ENCODE data around the gene BLOC1S4.

Gene BLOC1S4

DNA sequence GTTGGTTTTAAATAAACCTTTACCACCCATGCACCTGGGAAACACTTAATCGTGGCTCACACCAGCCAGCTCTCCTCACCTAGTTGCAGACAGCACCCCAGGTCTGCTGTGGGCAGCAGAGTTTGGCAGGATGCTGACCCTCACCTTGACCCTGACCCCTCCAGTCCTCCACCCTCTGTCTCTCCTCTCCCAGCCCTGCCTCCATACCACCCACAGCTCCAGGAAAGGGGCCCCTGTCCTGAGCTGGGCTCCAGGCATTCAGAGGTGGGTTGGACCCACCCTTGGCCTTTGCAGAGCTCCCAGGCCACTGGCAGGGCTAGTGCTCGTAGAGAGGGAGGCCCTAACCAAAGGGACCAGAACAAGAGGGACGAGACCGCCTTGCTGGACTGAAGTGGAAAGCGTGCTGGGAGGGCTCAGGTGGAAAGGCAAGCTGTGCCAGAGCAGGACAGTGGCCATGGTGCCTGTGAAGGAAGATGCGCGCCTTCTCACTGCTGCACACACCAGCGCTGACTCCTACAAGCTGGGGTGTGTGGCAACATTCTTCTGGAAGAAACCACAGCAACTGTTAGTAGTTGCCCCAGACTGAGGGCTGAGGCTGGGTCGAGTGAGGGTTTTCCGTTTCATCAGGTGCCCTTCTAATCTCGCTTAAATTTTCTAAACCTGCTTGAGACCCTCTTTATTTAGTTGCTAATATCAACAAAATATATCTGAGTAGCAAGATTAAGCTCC, 32.9 kb upstream of the BLOC1S4 start:
- Histone ChIP-seq H3K27me3 (no peaks in the 10 kb centered on the region), H3K4me3 (ENCODE audit: low read depth, low read length) (no peak overlapping the region), H3K4me1 (no peaks in the 10 kb centered on the region; the same call in 1 of the 2 replicates), H3K9me3 (no peaks in the 10 kb centered on the region), H3K36me3 (no peaks in the 10 kb centered on the region)
- no peak for DNase-seq
- TF ChIP-seq, protein P1, sequence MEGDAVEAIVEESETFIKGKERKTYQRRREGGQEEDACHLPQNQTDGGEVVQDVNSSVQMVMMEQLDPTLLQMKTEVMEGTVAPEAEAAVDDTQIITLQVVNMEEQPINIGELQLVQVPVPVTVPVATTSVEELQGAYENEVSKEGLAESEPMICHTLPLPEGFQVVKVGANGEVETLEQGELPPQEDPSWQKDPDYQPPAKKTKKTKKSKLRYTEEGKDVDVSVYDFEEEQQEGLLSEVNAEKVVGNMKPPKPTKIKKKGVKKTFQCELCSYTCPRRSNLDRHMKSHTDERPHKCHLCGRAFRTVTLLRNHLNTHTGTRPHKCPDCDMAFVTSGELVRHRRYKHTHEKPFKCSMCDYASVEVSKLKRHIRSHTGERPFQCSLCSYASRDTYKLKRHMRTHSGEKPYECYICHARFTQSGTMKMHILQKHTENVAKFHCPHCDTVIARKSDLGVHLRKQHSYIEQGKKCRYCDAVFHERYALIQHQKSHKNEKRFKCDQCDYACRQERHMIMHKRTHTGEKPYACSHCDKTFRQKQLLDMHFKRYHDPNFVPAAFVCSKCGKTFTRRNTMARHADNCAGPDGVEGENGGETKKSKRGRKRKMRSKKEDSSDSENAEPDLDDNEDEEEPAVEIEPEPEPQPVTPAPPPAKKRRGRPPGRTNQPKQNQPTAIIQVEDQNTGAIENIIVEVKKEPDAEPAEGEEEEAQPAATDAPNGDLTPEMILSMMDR (IDR thresholded peaks at IDR 0.05; ENCODE audit: low read depth, low read length): no peak

DNA sequence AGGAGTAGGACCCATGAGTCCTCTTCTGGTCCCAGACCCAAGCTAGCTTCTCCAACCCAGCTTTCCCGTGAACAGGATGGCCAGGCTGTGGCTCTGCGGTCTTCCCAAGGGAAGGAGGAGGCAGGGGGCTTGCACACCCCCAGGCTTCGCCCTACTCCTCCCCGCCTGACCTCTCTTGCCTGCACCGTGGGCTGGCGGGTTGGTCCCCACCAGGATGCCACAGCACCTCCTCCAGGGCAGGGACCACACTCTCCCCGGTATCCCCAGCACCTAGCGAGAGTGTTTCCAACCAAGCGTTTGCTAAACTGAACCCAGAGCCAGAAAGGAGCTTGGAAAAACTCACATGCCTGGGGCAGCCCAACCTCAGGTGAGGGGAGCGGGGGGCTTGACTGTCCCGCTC, 31.3 kb upstream of the BLOC1S4 start:
- TF ChIP-seq, protein P1 (IDR thresholded peaks at IDR 0.05; ENCODE audit: low read depth, low read length): no peak
- H3K4me3 ChIP-seq (ENCODE audit: low read depth, low read length): no peak overlapping the region
- H3K36me3 ChIP-seq: no peaks in the 10 kb centered on the region
- H3K9me3 ChIP-seq: no peaks in the 10 kb centered on the region
- H3K4me1 ChIP-seq: peaks cover 11% of the 10 kb centered on the region
- no peaks in the 10 kb centered on the region for H3K27me3 ChIP-seq
- DNase-seq: no peak

DNA sequence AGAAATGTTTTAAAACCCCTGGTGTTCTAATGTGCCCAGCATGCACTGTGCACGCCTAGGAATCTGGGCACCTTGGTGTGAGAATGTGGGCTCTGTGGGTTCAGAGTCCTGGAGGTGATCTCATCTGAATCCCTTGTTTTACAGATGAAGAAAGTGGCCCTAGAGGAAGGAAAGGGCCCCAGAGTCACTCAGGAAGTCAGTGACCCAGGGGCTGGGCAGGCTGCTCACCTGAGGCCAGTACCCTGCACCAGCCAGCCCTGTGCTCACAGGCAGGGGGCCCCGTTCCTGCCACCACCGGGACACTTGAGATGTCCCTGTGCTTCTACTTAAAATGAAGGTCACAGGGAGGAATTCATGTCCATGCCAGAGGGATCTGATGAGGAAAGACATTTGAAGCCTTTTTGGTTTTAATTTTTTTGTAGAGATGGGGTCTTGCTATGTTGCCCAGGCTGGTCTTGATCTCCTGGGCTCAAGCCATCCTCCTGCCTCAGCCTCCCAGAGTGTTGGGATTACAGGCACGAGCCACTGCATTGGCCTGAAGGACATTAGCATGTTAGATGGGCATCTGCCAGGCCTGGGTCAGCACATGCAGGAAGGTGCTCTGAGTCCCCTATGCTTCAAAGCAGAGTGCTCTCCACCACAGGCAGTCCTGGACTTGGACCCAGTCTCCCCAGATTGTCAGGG, 29.7 kb upstream of the BLOC1S4 start:
- TF ChIP-seq, protein P1 (IDR thresholded peaks at IDR 0.05; ENCODE audit: low read depth, low read length): no peak
- no peak for DNase-seq
- Histone ChIP-seq H3K4me3 (ENCODE audit: low read depth, low read length) (no peak overlapping the region), H3K9me3 (no peaks in the 10 kb centered on the region), H3K27me3 (no peaks in the 10 kb centered on the region), H3K36me3 (no peaks in the 10 kb centered on the region), H3K4me1 (peaks cover 11% of the 10 kb centered on the region)

DNA sequence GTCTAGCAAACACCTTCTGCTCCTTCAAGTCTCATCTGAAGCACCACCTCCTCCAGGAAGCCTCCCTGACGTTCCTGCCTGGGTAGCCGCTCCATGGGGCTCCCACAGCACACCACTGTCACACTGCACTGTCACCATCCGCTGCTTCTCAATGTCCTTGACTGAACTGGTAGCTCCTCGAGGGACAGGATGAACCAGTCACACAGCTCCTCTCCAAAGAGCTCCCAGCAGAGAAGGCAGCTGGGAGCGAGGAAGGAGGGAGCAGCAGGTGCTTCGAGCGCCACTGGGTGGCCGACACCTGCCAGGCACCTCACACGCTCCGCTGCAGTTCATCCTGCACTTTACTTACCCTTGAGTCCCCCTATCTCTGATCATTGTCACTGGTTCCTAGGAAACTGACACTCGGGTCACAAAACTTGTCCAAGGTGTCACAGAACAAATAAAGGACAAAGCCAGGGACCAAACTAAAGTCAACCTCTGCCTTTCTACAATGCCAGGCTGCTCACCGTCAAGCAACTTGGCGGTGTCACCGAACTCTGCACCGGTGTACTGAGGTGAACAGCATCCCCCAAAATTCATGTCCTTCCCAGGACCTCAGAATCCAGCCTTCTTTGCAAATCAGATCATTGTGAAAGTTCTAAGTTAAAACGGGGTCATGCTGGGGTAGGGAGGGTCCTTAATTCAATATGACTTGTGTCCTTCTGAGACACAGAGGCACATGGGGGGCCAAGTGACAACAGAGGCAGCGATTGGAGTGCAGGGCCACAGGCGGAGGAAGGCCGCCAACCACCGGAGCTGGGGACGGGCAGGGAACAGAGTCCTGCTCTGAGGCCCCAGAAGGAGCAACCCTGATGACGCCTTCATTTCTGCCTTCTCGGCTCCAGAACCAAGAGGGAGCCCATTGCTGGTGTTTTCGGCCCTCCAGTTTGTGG, 27.8 kb upstream of the BLOC1S4 start:
- H3K9me3 ChIP-seq: no peaks in the 10 kb centered on the region
- no peak overlapping the region for H3K4me3 ChIP-seq (ENCODE audit: low read depth, low read length)
- TF ChIP-seq, protein P1 (IDR thresholded peaks at IDR 0.05; ENCODE audit: low read depth, low read length): no peak
- DNase-seq: no peak
- H3K4me1 ChIP-seq: peaks cover 11% of the 10 kb centered on the region
- H3K27me3 ChIP-seq: no peaks in the 10 kb centered on the region
- no peaks in the 10 kb centered on the region for H3K36me3 ChIP-seq

DNA sequence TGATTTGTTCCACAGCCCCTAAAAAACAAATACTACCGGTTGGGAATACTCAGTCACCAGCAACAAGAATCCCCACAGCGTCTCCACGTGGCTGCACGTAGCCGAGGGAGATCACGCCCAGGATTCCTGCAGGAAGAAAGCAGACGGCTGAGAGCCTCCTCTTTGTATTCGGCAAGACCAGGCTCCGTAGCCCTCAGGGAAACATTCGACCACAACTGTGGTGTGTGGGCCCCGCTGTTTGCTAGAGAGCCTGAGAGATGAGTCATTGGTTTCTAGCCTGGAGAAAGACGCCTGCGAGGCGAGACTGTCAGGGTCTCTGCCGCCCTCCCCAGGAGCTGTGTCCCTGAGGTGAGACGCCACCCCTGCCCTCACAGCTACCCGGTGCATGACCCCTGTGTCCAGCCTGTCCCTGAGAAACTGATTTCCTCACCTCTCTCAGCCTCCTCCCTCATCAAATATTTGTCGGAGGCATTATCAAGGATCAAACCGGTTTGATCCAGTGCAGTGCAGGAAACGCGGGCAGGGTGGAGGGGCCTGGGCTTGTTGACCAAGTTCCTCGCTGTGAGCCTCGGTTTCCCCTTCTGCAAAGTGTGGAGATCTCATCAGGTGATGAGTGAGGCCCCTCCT, 27.0 kb upstream of the BLOC1S4 start:
- peaks cover 13% of the 10 kb centered on the region for H3K4me1 ChIP-seq
- no peaks in the 10 kb centered on the region for H3K9me3 ChIP-seq
- TF ChIP-seq, protein P1 (IDR thresholded peaks at IDR 0.05; ENCODE audit: low read depth, low read length): no peak
- H3K27me3 ChIP-seq: no peaks in the 10 kb centered on the region
- no peak overlapping the region for H3K4me3 ChIP-seq (ENCODE audit: low read depth, low read length)
- H3K36me3 ChIP-seq: no peaks in the 10 kb centered on the region
- peak; percentile 74 for DNase-seq

Data from BE2C (cell line).